SH-SY5Y (cell line): ENCODE results near the gene RNF5.

ENCODE experiments used
- GATA2 ChIP-seq: IDR thresholded peaks from 2 replicates; pipeline ENCODE4 v1.6.1; 2011; ENCODE audit warnings: mild to moderate bottlenecking, low read depth, low read length
- GATA3 ChIP-seq: IDR thresholded peaks from 2 replicates; pipeline ENCODE4 v1.6.1; 2011; ENCODE audit warnings: low read depth, mild to moderate bottlenecking, low read length, moderate library complexity

GRCh38 chr6:32208996-32209395 lies 30.8 kb downstream of the RNF5 start:
- no peak for TF ChIP-seq GATA2
- TF ChIP-seq GATA3, result no peak
